Stimulated activated naive CD8-positive, alpha-beta T cell treated with anti-CD3 and anti-CD28 coated beads, Interleukin-15, amount 100 ng/mL, for 72 hours (primary cell): ENCODE data around the gene SORBS1.

Source experiments
- ATAC-seq: fragments of 150-1000 bp; cut with Tn5 transposase; 2 replicates; pipeline ENCODE4 v1.10.0; 2021; ENCODE audit warnings: mild to moderate bottlenecking, moderate library complexity
- DNase-seq, 2 donors: peaks; one replicate each; pipeline ENCODE4 v3.0.0; 2021 to 2022
- H3K27ac Mint-ChIP-seq, 2 donors: one replicate each; pipeline ENCODE4 v1.8.0; 2022; ENCODE audit warnings: mild to moderate bottlenecking in 2 of 2, mixed read lengths in 2 of 2, moderate library complexity in 2 of 2
- H3K27me3 Mint-ChIP-seq: one replicate; pipeline ENCODE4 v1.8.0; 2022; ENCODE audit warnings: mixed read lengths
- H3K4me1 Mint-ChIP-seq: one replicate; pipeline ENCODE4 v1.8.0; 2022; ENCODE audit warnings: mild to moderate bottlenecking, mixed read lengths
- H3K4me3 Mint-ChIP-seq, 2 donors: one replicate each; pipeline ENCODE4 v1.8.0; 2022; ENCODE audit warnings: mild to moderate bottlenecking in 2 of 2, mixed read lengths in 2 of 2, moderate library complexity in 1 of 2
- H3K9me3 Mint-ChIP-seq, 2 donors: one replicate each; pipeline ENCODE4 v1.8.0; 2022; ENCODE audit warnings: mixed read lengths in 2 of 2

SORBS1 gene

DNA sequence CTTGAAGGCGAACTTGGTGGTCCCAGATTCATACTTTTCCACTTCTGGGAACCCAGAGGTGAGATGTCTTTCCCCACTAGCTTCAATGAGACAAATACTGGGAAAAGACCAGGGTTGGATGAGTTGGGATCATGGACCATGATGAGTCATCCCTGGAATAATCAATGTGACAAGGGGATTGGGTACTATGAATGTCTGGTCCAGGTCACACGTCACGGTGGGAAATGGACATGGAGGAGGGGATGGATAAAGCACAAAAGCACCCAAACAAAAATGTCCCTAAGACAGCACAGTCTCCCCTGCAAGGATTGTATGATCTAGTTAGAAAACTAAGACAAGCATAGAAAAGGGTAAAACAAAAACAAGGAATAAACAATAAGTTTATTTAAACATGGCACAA lies 12.4 kb upstream of the SORBS1 start:
- ATAC-seq (no peak), DNase-seq (no peak)
- Mint-ChIP-seq H3K27ac (no peak overlapping the region), H3K4me1 (no peaks in the 10 kb centered on the region), H3K27me3 (peaks cover 28% of the 10 kb centered on the region), H3K4me3 (no peak overlapping the region), H3K9me3 (no peaks in the 10 kb centered on the region)

DNA sequence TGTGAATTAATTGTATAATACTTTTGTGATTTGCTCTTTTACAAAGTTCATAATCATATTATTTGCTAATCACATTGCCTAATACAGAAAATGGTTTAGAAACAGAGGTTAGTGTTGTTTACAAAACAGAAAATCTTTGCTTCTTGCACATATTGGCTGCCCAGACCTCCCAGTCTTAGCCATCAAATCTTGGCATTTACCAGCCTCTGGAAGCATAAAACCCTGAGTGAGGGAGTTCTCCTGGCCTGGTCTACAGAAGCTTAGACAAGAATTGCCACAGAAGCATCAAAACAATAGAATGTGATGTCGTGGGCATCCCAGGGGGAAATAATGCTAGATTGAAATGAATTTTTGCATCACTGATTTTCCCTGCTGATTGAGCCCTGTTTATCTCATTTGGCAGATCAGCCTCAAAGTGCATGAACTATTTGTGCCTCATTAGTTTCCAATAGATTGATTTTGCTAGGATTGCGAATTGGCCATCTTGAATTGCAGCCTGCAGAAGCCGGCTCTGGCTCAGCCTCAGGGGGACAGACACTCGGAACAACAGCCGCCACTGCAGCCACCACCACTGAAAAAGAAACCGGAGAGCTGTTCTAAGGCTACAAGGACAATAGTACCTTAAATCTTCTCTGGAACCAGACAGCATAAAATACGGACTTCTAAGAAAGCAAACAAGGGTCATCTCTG lies 11.1 kb upstream of the SORBS1 start:
- no peak overlapping the region for H3K4me3 Mint-ChIP-seq
- no peak overlapping the region for H3K27ac Mint-ChIP-seq
- H3K9me3 Mint-ChIP-seq, result no peaks in the 10 kb centered on the region
- H3K4me1 Mint-ChIP-seq, result no peaks in the 10 kb centered on the region
- peaks cover 21% of the 10 kb centered on the region for H3K27me3 Mint-ChIP-seq
- DNase-seq (no peak), ATAC-seq (no peak)

DNA sequence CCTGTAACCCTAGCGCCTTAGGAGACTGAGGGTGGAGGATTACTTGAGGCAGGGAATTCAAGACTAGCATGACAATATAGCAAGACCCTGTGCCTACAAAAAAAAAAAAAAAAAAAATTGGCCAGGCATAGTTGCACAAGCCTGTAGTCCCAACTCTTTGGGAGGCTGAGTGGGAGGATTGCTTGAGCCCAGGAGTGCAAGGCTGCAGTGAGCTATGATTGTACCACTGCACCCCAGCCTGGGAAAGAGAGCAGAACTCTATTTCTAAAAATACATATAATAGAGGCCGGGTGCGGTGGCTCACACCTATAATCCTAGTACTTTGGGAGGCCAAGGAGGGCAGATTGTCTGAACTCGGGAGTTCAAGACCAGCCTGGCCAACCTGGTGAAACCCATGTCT lies 10.2 kb upstream of the SORBS1 start:
- Mint-ChIP-seq H3K9me3 (no peaks in the 10 kb centered on the region), H3K27me3 (peaks cover 21% of the 10 kb centered on the region), H3K27ac (no peak overlapping the region), H3K4me3 (no peak overlapping the region), H3K4me1 (no peaks in the 10 kb centered on the region)
- no peak for DNase-seq
- ATAC-seq, result no peak

DNA sequence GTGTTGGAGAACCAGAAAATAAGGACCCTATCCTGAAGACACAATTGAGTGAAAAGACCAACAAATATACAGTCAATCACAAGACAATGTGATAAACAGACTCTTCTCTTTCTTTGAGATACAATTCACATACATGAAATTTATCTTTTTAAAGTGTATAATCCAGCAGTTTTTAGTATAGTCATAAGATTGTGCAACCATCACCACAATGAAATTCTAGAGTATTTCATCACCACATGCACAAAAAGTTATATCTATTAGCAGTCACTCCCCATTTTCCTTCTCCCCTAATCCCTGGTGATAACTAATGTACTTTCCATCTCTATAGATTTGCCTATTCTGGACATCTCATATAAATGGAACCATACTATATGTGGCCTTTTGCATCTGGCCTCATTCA lies 8.2 kb upstream of the SORBS1 start:
- H3K27me3 Mint-ChIP-seq, result peaks cover 11% of the 10 kb centered on the region

DNA sequence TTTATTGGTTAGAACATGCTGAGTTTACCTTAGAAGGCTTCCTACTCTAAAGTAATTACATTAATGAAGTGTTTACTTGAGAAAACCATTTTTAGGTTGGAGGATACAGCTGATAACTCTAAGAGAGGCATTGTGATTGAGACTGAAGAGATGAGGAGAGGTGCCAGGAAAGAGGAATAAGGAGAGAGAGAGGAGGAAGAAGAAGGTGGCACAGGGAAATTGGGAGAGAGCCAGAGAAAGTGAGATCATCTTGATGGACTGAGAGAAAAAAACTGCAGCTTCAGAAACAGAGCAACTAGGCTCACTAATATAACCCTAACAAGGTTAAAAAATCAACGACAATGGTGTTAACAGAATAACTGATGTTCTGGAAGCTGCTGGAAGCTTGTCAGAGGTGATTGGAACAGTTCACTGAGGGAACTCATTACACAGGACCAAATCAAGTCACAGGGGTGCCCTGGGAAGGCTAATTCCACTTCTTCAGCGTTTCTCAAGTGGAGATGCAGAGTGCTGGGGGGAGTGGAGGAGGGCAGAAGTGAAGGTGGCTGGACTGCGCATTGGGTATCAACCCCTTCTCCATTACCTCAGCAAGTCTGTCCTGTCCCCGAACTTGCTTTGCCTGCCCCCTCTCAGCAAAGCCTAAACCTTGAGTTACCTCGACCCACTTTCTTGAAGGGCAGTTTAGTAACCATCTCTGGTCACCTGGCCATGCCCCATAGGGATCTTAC lies 6.9 kb upstream of the SORBS1 start:
- DNase-seq (no peak), ATAC-seq (no peak)
- no peaks in the 10 kb centered on the region for H3K4me1 Mint-ChIP-seq

More for the DNA sequence above, 8.2 kb upstream of the SORBS1 start:
- Mint-ChIP-seq H3K9me3 (no peaks in the 10 kb centered on the region), H3K27ac (no peak overlapping the region), H3K4me1 (no peaks in the 10 kb centered on the region), H3K4me3 (no peak overlapping the region)
- ATAC-seq (no peak), DNase-seq (no peak)

DNA sequence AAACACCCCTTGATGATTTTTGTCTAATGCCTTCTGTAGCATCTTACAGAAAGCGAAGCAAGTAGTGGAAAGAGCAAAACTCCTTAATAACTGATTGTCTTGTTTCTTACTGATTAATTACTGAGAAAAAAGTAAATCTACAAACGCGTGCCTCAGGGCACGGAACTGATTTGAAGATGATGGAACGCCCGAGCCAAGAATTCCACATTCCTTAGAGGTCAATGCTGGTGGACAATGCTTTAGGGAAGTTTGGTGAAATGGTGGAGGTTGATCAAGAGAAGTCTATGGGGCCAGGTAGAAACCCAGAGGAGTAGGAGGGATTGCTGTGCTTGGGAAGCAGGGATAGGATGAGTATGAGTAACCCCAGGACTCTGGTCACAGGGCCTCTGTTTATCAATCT lies 5.0 kb upstream of the SORBS1 start:
- Mint-ChIP-seq H3K27me3 (no peaks in the 10 kb centered on the region), H3K9me3 (no peaks in the 10 kb centered on the region), H3K27ac (no peak overlapping the region), H3K4me1 (no peaks in the 10 kb centered on the region), H3K4me3 (no peak overlapping the region)
- no peak for DNase-seq
- no peak for ATAC-seq

More for the DNA sequence above, 6.9 kb upstream of the SORBS1 start:
- H3K4me3 Mint-ChIP-seq, result no peak overlapping the region
- H3K9me3 Mint-ChIP-seq, result no peaks in the 10 kb centered on the region
- H3K27me3 Mint-ChIP-seq, result no peaks in the 10 kb centered on the region
- no peak overlapping the region for H3K27ac Mint-ChIP-seq

DNA sequence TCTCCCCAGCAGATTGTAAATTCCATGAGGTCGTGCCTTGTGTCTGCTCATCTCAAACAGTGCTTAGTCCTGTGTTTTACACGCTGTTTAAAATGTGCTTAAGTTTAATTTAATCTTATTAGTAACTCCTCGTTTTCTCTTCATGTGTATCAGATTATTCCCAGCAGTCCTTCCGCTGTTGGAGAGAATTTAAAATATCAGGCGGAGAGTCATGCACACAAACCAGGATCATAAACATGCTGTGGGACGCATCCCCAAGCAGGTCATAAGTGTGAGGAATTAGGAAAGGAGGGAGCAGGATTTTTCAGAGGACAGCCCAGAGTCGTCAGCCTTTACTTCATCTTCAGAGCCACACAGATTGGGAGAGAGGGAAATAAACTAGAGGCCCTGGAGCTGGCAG lies 4.2 kb upstream of the SORBS1 start:
- Mint-ChIP-seq H3K4me3 (no peak overlapping the region), H3K27ac (no peak overlapping the region), H3K27me3 (peaks cover 5% of the 10 kb centered on the region), H3K9me3 (no peaks in the 10 kb centered on the region), H3K4me1 (peaks cover 4% of the 10 kb centered on the region)
- DNase-seq (no peak), ATAC-seq (no peak)

DNA sequence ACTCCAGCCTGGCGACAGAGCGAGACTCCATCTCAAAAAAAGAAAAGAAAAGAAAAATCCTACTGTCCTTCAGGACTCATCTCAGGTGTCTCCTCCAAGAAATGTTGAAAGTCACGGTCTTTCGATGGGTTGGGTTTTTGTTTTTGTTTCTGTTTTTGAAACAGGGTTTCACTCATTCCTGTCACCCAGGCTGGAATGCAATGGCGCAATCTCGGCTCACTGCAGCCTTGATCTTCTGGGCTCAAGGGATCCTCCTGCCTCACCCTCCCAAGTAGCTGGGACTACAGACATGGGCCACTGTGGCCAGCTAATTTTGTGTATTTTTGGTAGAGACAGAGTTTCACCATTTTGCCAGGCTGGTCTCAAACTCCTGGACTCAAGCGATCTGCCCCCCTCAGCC lies 3.1 kb upstream of the SORBS1 start:
- Mint-ChIP-seq H3K27ac (no peak overlapping the region), H3K27me3 (peaks cover 15% of the 10 kb centered on the region), H3K4me1 (peaks cover 8% of the 10 kb centered on the region), H3K4me3 (no peak overlapping the region), H3K9me3 (no peaks in the 10 kb centered on the region)
- ATAC-seq (no peak), DNase-seq (no peak)

DNA sequence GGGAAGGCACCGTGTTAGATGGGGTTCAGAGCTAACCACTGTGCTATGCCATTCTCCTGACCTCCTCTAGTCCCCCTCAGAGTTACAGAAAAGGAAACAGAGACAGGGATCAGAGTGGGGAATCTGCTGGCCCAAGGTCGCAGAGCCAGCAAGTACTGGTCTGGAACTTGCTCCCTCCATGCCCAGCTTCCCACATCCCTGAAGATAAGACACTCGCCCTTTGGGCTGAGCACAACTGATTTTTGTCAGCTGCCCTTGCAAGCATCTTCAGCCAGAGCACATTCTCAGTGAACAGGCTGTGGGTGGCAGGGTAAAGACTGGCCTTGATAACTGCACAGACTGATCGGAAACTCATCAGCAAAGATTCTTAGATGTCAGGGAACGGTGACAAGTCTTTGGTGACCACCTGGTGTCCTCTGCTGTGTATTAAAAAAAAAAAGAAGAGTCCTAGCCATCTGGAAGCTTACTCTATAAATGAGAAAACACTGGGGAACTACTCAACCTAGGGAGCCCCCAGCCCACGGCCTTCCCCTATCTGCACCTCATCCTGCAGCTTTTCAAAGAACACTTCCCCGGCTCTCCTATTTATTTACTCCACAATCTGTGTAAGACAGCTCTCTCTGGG lies 1.3 kb upstream of the SORBS1 start:
- H3K27me3 Mint-ChIP-seq, result peaks cover 29% of the 10 kb centered on the region
- peaks cover 8% of the 10 kb centered on the region for H3K4me1 Mint-ChIP-seq
- H3K4me3 Mint-ChIP-seq, result no peak overlapping the region
- DNase-seq, result no peak
- no peak for ATAC-seq
- no peak overlapping the region for H3K27ac Mint-ChIP-seq
- no peaks in the 10 kb centered on the region for H3K9me3 Mint-ChIP-seq

DNA sequence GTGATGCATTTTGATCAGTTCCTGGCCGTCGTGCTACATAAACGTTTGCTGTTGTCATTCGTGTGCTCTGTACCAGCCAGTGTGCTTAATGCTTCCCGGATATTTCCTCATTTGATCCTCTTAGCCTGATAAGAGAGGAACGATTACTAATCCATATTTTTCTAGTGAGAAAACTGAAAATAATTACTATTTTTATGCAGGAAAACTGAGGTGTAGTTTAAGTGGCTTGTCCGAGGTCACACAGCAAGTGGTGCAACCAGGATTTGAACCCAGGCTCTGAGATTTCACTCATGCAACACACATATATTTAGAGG lies 650 bp upstream of the SORBS1 start:
- peak overlapping the region; percentile 86 to 95 for H3K4me3 Mint-ChIP-seq
- no peak overlapping the region for H3K27ac Mint-ChIP-seq
- H3K4me1 Mint-ChIP-seq, result peaks cover 8% of the 10 kb centered on the region
- no peak for ATAC-seq
- no peak for DNase-seq
- H3K27me3 Mint-ChIP-seq, result peaks cover 29% of the 10 kb centered on the region
- no peaks in the 10 kb centered on the region for H3K9me3 Mint-ChIP-seq

DNA sequence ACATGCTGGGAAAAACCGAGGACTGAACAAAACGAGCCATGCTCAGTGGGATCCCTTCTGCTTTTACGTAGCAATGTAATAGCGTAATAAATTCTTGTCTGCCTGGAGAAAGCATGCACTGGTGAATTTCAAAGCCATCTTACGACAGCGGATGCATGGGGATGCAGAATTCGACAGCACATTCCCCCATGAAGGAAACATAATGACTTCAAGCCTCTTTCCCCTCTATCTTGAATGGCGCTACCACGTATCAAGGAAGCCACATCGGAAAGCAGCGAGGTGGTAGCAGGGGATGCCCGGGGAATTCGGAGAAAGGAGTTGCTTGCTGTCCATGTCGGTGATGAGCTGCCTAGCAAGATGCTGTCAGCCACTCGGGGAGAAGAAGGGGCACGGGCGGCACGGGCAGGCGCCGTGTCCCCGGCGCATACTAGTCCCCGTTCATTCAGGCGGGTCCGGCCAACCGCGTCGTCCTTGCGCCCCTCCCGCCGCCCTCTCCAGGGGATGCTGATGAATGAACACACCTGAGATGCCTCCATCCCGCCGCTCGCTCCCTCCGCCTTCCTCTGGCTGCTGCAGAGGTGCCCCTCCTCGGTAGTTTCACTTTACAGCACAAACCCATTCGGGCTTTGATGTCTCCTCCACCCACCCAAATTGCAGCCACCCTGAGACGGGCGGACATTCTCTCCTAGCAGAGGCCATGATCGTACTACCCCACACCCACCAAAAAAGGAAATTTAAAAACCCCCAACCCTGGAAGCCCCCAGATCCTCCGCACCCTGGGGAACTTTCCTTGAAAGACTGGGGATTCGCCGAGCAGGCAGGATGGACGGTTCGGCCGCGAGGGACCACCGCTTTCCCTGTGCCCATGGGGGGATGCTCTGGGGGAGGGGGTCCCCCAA lies 644 bp downstream of the SORBS1 start:
- peaks cover 29% of the 10 kb centered on the region for H3K27me3 Mint-ChIP-seq
- peak; percentile 58 for ATAC-seq
- H3K4me1 Mint-ChIP-seq, result peaks cover 8% of the 10 kb centered on the region
- no peaks in the 10 kb centered on the region for H3K9me3 Mint-ChIP-seq
- H3K27ac Mint-ChIP-seq, result peak overlapping the region; percentile 81 to 83
- peak; percentile 42 to 49 for DNase-seq
- peak overlapping the region; percentile 95 to 97 for H3K4me3 Mint-ChIP-seq

DNA sequence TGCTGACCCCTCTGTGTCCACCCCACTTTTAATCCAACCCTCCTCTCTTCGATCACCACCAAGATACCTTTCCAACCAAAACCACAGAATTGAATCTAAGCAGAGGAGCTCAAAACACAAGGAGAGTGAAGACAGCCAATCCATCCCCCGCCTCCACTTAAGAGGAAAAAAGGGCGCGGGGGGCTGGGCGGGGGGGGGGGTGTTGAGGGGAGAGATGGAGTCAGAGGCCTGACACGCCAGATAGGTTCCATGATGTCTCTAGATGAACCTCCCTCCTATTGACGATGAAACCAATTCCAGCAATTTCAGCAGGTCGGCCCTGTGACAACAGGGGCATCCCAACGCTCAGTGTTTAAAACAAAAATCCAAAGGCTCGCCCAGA lies 1.3 kb downstream of the SORBS1 start:
- H3K4me3 Mint-ChIP-seq, result peak overlapping the region; percentile 95 to 97
- ATAC-seq (no peak), DNase-seq (no peak)
- H3K4me1 Mint-ChIP-seq, result peaks cover 8% of the 10 kb centered on the region
- H3K27me3 Mint-ChIP-seq, result peaks cover 29% of the 10 kb centered on the region
- H3K9me3 Mint-ChIP-seq, result no peaks in the 10 kb centered on the region
- no peak overlapping the region for H3K27ac Mint-ChIP-seq

DNA sequence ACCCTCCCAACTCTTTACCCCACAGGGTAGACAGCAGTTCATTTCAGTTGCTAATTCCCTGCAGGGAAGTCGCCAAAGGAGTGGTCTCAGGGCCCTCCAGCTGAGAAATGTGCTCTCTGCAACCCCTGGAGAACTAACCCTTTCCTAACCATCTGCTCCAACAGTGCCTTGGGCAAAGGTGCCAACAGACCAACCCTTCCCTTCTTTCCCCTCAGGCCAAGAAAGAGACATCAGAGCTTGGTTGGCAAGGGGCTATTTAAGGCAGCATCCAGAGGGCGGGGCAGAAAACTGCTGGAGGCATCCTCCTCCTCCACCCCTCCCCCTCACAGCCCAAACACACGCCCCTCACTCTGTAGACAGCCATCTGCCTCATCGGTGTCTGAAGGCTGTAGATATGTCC lies 1.7 kb downstream of the SORBS1 start:
- H3K27ac Mint-ChIP-seq, result no peak overlapping the region
- H3K27me3 Mint-ChIP-seq, result peaks cover 29% of the 10 kb centered on the region
- peaks cover 8% of the 10 kb centered on the region for H3K4me1 Mint-ChIP-seq
- no peak for ATAC-seq
- no peak for DNase-seq
- H3K4me3 Mint-ChIP-seq, result peak overlapping the region in 1 of 2 donors; percentile 24
- H3K9me3 Mint-ChIP-seq, result no peaks in the 10 kb centered on the region

DNA sequence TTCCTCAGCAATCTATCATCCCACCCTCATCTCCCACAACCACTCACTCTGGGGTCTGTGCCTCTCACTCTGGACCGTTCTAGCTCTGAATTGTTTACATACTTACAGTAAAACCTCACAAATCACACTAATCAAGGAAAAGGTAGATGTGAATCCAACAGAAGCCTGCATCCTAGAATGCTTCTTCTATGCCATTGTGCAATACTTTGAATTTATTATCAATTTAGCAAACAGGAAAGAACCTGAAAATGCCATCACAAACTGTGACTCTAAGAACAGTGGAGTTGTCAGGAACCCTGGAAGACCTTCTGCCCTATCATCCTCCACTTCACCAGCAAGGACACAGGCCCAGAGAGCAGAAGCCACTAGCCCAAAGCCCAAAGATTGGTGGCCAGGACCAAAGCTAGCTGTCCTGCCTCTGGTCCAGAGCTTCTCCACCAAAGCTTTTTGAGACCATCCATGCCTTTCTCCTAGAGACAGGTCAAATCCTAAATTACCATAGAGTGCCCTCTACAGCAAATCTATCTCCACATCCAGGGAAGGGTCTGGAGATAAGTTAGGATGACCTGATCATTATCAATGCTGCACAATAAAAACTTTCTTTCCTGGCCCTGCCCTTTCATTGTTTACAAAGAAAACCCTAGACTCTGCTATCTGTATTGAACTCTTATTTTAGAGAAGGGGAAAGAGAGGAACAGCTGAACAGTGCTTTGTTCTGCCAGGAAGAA lies 2.4 kb downstream of the SORBS1 start:
- H3K27ac Mint-ChIP-seq, result no peak overlapping the region
- peaks cover 8% of the 10 kb centered on the region for H3K4me1 Mint-ChIP-seq
- ATAC-seq (no peak), DNase-seq (no peak)
- H3K4me3 Mint-ChIP-seq, result no peak overlapping the region
- no peaks in the 10 kb centered on the region for H3K9me3 Mint-ChIP-seq
- H3K27me3 Mint-ChIP-seq, result peaks cover 29% of the 10 kb centered on the region
